ENCODE data around the gene SOCS6.

- no peak for TF ChIP-seq CTCF (IDR thresholded peaks at IDR 0.05)
- no peak for TF ChIP-seq POLR2A (IDR thresholded peaks at IDR 0.05)
These were observed 44.5 kb downstream of the SOCS6 start for GRCh38 chr18:70333316-70333715.
